MM.1S (cell line): ENCODE data around the gene SPECC1L.

Experiments used
- DNase-seq: peaks from one replicate; pipeline ENCODE4 v3.0.0-alpha.2; 2015
- H2AFZ ChIP-seq: fragments of 300-600 bp; sonication (generic); 2 replicates; pipeline ENCODE4 v1.6.0; 2016; ENCODE audit warnings: antibody characterized with exemption, low read length
- H3F3A ChIP-seq: fragments of 300-600 bp; sonication (generic); 2 replicates; pipeline ENCODE4 v1.6.1; 2016; ENCODE audit warnings: mild to moderate bottlenecking, antibody characterized with exemption, low read length, moderate library complexity, mixed read lengths; ENCODE audit not compliant: insufficient read depth
- H3K27ac ChIP-seq: fragments of 300-600 bp; sonication (generic); 2 replicates; pipeline ENCODE4 v1.5.1; 2016; ENCODE audit warnings: mild to moderate bottlenecking, low read length
- H3K27me3 ChIP-seq: fragments of 300-600 bp; sonication (generic); replicated peaks from 2 replicates; pipeline ENCODE4 v1.6.0; 2016; ENCODE audit warnings: low read length; ENCODE audit not compliant: insufficient read depth
- H3K36me3 ChIP-seq: fragments of 300-600 bp; sonication (generic); replicated peaks from 2 replicates; pipeline ENCODE4 v1.6.1; 2016; ENCODE audit warnings: mild to moderate bottlenecking, low read length, mixed read lengths; ENCODE audit not compliant: insufficient read depth
- H3K4me1 ChIP-seq: fragments of 300-600 bp; sonication (generic); 2 replicates; pipeline ENCODE4 v1.6.1; 2016; ENCODE audit warnings: low read length, mixed read lengths
- H3K4me2 ChIP-seq: fragments of 300-600 bp; sonication (generic); 2 replicates; pipeline ENCODE4 v1.6.0; 2016; ENCODE audit warnings: low read depth, low read length
- H3K4me3 ChIP-seq: fragments of 300-600 bp; sonication (generic); 2 replicates; pipeline ENCODE4 v1.5.1; 2016; ENCODE audit warnings: low read length, mixed read lengths
- H3K79me2 ChIP-seq: fragments of 300-600 bp; sonication (generic); 2 replicates; pipeline ENCODE4 v1.6.1; 2016; ENCODE audit warnings: mixed run types, low read length, mixed read lengths
- H3K9ac ChIP-seq: fragments of 300-600 bp; sonication (generic); 2 replicates; pipeline ENCODE4 v1.6.1; 2016; ENCODE audit warnings: low read length, mixed read lengths
- H3K9me2 ChIP-seq: fragments of 300-600 bp; sonication (generic); replicated peaks from 2 replicates; pipeline ENCODE4 v1.6.1; 2016; ENCODE audit warnings: mild to moderate bottlenecking, low read length, mixed read lengths; ENCODE audit not compliant: insufficient read depth
- H3K9me3 ChIP-seq: fragments of 300-600 bp; sonication (generic); replicated peaks from 2 replicates; pipeline ENCODE4 v1.6.1; 2016; ENCODE audit warnings: mild to moderate bottlenecking, low read length, mixed read lengths; ENCODE audit not compliant: insufficient read depth
- H4K20me1 ChIP-seq: fragments of 300-600 bp; sonication (generic); 2 replicates; pipeline ENCODE4 v1.6.1; 2016; ENCODE audit warnings: mild to moderate bottlenecking, low read length, moderate library complexity, mixed read lengths; ENCODE audit not compliant: insufficient read depth
- EZH2 ChIP-seq: fragments of 300-600 bp; sonication (generic); optimal IDR thresholded peaks from 2 replicates; pipeline ENCODE3; 2017; ENCODE audit warnings: low read depth, mild to moderate bottlenecking, antibody characterized with exemption, low read length, mixed read lengths
- EZH2phosphoT487 ChIP-seq: fragments of 300-600 bp; sonication (generic); IDR thresholded peaks from 2 replicates; pipeline ENCODE4 v1.6.1; 2018; ENCODE audit warnings: antibody characterized with exemption, low read length
- TF ChIP-seq, protein P1 (sequence below): fragments of 300-600 bp; sonication (generic); IDR thresholded peaks from 2 replicates; pipeline ENCODE4 v1.5.1; 2016; ENCODE audit warnings: antibody characterized with exemption, low read length, mixed read lengths

SPECC1L gene

DNA sequence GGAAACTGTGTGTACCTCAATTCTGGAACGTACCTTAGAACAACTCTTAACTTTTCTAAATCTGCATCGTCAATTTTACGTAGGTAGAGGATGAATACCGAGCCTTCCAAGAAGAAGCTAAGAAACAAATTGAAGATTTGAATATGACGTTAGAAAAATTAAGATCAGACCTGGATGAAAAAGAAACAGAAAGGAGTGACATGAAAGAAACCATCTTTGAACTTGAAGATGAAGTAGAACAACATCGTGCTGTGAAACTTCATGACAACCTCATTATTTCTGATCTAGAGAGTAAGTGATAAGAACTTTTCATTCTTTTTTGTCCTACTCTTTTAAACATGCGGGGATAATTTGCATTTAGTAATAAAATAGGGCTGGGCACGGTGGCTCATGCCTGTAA is 53.5 kb downstream of the SPECC1L start:
- H3K4me2 ChIP-seq: no peak overlapping the region
- H3K4me3 ChIP-seq: no peak overlapping the region
- no peaks in the 10 kb centered on the region for H3K9me3 ChIP-seq
- H3K27me3 ChIP-seq: no peaks in the 10 kb centered on the region
- 0 out of 2 replicates have a peak, but pooled peaks cover 3% of the 10 kb centered on the region for H3F3A ChIP-seq
- TF ChIP-seq EZH2: no peak
- TF ChIP-seq EZH2phosphoT487: no peak
- TF ChIP-seq, protein P1, sequence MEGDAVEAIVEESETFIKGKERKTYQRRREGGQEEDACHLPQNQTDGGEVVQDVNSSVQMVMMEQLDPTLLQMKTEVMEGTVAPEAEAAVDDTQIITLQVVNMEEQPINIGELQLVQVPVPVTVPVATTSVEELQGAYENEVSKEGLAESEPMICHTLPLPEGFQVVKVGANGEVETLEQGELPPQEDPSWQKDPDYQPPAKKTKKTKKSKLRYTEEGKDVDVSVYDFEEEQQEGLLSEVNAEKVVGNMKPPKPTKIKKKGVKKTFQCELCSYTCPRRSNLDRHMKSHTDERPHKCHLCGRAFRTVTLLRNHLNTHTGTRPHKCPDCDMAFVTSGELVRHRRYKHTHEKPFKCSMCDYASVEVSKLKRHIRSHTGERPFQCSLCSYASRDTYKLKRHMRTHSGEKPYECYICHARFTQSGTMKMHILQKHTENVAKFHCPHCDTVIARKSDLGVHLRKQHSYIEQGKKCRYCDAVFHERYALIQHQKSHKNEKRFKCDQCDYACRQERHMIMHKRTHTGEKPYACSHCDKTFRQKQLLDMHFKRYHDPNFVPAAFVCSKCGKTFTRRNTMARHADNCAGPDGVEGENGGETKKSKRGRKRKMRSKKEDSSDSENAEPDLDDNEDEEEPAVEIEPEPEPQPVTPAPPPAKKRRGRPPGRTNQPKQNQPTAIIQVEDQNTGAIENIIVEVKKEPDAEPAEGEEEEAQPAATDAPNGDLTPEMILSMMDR: no peak
- peaks cover 21% of the 10 kb centered on the region; the same call in 1 of the 2 replicates for H3K79me2 ChIP-seq
- H3K9me2 ChIP-seq: no peaks in the 10 kb centered on the region
- no peaks in the 10 kb centered on the region for H3K4me1 ChIP-seq
- no peaks in the 10 kb centered on the region for H4K20me1 ChIP-seq
- H3K9ac ChIP-seq: no peak overlapping the region
- no peak overlapping the region for H2AFZ ChIP-seq
- no peak overlapping the region for H3K27ac ChIP-seq
- H3K36me3 ChIP-seq: peaks cover 11% of the 10 kb centered on the region; the same call in 1 of the 2 replicates
- no peak for DNase-seq

DNA sequence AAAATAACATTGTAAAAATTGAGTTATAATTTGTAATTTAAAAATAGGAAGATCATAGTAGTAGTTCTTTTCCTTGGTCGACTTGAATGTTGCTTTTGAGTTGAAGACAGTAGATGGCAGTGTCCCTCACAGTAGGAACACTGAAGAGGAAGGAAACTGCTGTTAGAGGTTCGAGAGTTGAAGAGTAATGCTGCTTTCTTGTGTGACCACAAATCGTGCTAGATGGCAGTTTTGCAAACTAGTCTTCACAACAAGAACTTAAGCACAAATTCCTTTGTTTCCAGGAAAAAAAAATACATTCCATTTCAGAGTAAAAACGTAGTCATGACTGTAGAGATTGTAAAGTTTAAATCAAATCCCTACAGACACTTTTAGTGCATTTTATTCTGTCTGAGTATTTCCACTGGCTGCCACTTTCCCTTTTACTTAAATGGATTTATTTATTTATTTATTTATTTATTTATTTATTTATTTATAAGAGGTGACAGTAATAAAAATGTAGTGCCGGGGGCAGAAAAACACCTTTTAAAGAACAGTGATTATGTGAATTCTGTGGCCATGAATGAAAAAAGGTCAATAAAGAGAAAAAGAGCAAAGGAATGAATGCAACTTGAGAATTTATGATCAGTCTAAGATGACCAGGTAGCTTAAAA is 54.6 kb downstream of the SPECC1L start:
- Histone ChIP-seq H3K27ac (no peak overlapping the region), H3K79me2 (peaks cover 21% of the 10 kb centered on the region; the same call in 1 of the 2 replicates), H3K27me3 (no peaks in the 10 kb centered on the region), H3K9ac (no peak overlapping the region), H3K9me2 (no peaks in the 10 kb centered on the region), H3F3A (0 out of 2 replicates have a peak, but pooled peaks cover 3% of the 10 kb centered on the region), H3K4me3 (no peak overlapping the region), H3K9me3 (no peaks in the 10 kb centered on the region), H3K4me2 (no peak overlapping the region), H3K36me3 (0 out of 2 replicates have a peak, but pooled peaks cover 7% of the 10 kb centered on the region), H3K4me1 (no peaks in the 10 kb centered on the region), H4K20me1 (no peaks in the 10 kb centered on the region), H2AFZ (no peak overlapping the region)
- peak; percentile 84 for DNase-seq
- TF ChIP-seq EZH2 (no peak), EZH2phosphoT487 (no peak)
- TF ChIP-seq, protein P1: peak; percentile 68

DNA sequence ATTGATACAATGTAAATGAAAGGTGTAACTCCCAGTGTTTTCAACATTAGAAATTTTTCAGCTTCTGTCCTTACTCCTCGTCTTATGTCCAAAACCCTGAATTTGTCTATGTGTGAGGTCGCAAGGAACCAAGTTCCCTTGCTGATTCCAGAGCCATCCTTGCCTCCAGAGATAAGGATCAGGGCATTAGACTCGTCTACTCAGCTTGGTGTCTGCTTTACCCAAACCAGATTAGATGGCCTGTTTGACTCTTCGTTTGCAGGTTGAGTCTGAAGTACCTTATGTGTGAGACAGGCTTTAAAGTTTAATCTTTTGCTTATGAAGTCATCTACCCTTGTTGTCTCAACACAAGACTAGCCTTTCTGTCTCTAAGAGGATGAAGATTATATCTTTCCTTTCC is 55.6 kb downstream of the SPECC1L start:
- no peak overlapping the region for H3K27ac ChIP-seq
- no peak overlapping the region for H3K4me2 ChIP-seq
- H4K20me1 ChIP-seq: no peaks in the 10 kb centered on the region
- H3K9me2 ChIP-seq: no peaks in the 10 kb centered on the region
- no peak overlapping the region for H3K9ac ChIP-seq
- no peak for TF ChIP-seq EZH2phosphoT487
- no peak for TF ChIP-seq EZH2
- TF ChIP-seq, protein P1: no peak
- H3K27me3 ChIP-seq: no peaks in the 10 kb centered on the region
- no peak overlapping the region for H3K4me3 ChIP-seq
- H2AFZ ChIP-seq: no peak overlapping the region
- 0 out of 2 replicates have a peak, but pooled peaks cover 7% of the 10 kb centered on the region for H3K36me3 ChIP-seq
- H3K4me1 ChIP-seq: no peaks in the 10 kb centered on the region
- no peak for DNase-seq
- peaks cover 21% of the 10 kb centered on the region; the same call in 1 of the 2 replicates for H3K79me2 ChIP-seq
- H3K9me3 ChIP-seq: no peaks in the 10 kb centered on the region
- 0 out of 2 replicates have a peak, but pooled peaks cover 3% of the 10 kb centered on the region for H3F3A ChIP-seq
